Hepatocyte (in vitro differentiated cells): ENCODE measurements around the gene TNFRSF14. TPM values are rescaled to one million over a fixed set of nuclear protein-coding genes. Genes with fewer than 3 reads are reported as not detected.

Experiments used
- DNase-seq: peaks from one replicate; pipeline ENCODE4 v3.0.0-alpha.2; 2016; ENCODE audit warnings: low spot score
- H2AFZ ChIP-seq: fragments of 200-600 bp; sonication (generic); 2 replicates; pipeline ENCODE4 v1.6.0; 2016; ENCODE audit warnings: antibody characterized with exemption, mild to moderate bottlenecking
- H3K27ac ChIP-seq: fragments of 200-600 bp; sonication (generic); 2 replicates; pipeline ENCODE4 v1.5.1; 2016; ENCODE audit warnings: mild to moderate bottlenecking
- H3K27me3 ChIP-seq: fragments of 200-600 bp; sonication (generic); 2 replicates; pipeline ENCODE4 v1.6.1; 2016
- H3K36me3 ChIP-seq: fragments of 200-600 bp; sonication (generic); replicated peaks from 2 replicates; pipeline ENCODE4 v1.5.1; 2016; ENCODE audit warnings: low read depth; ENCODE audit not compliant: insufficient read depth
- H3K4me1 ChIP-seq: fragments of 200-600 bp; sonication (generic); 2 replicates; pipeline ENCODE4 v1.5.1; 2016; ENCODE audit warnings: mild to moderate bottlenecking, moderate library complexity; ENCODE audit not compliant: insufficient read depth
- H3K4me2 ChIP-seq: fragments of 200-600 bp; sonication (generic); 2 replicates; pipeline ENCODE4 v1.6.0; 2016
- H3K4me3 ChIP-seq: fragments of 200-600 bp; sonication (generic); 2 replicates; pipeline ENCODE4 v1.5.1; 2016; ENCODE audit warnings: mild to moderate bottlenecking
- H3K79me2 ChIP-seq: fragments of 200-600 bp; sonication (generic); 2 replicates; pipeline ENCODE4 v1.6.0; 2017; ENCODE audit warnings: mild to moderate bottlenecking
- H3K9me2 ChIP-seq: fragments of 200-600 bp; sonication (generic); replicated peaks from 2 replicates; pipeline ENCODE4 v1.6.0; 2017; ENCODE audit warnings: mild to moderate bottlenecking; ENCODE audit not compliant: insufficient read depth
- H3K9me3 ChIP-seq: fragments of 200-600 bp; sonication (generic); 2 replicates; pipeline ENCODE4 v1.5.1; 2016; ENCODE audit warnings: low read depth, mild to moderate bottlenecking
- H4K20me1 ChIP-seq: fragments of 200-600 bp; sonication (generic); 2 replicates; pipeline ENCODE4 v1.6.0; 2016; ENCODE audit warnings: mild to moderate bottlenecking; ENCODE audit not compliant: insufficient read depth, poor library complexity, severe bottlenecking
- EZH2 ChIP-seq: fragments of 200-600 bp; sonication (generic); IDR thresholded peaks from 2 replicates; pipeline ENCODE4 v1.6.1; 2016; ENCODE audit warnings: antibody characterized with exemption, mild to moderate bottlenecking, borderline replicate concordance
- EZH2phosphoT487 ChIP-seq: fragments of 200-600 bp; sonication (generic); IDR thresholded peaks from one replicate; pipeline ENCODE4 v1.6.1; 2018; ENCODE audit warnings: antibody characterized with exemption, mild to moderate bottlenecking, low read depth, moderate library complexity; ENCODE audit not compliant: unreplicated experiment, severe bottlenecking
- WGBS: methylation state at CpG from one replicate; pipeline ENCODE4 v1.1.6; 2016; ENCODE audit warnings: low lambda C conversion rate; ENCODE audit errors: missing lambda C conversion rate; 5-methylcytosine and 5-hydroxymethylcytosine counted together
- polyA plus RNA-seq: library from polyadenylated mRNA; unstranded; fragments of >200 nt; fragmentation: Nextera tagmentation; extraction: Ambion mirVana; gene quantifications from 2 replicates; pipeline ENCODE4 v1.2.1, GENCODE V29; 2016
- total RNA-seq: library from RNA; depleted of rRNA; stranded (reverse); fragments of >200 nt; gene quantifications from 2 replicates; pipeline ENCODE4 v1.2.3, GENCODE V29; 2014
- TF ChIP-seq, protein P1 (sequence below): fragments of 200-600 bp; sonication (generic); IDR thresholded peaks from 2 replicates; pipeline ENCODE4 v1.5.1; 2016; ENCODE audit warnings: antibody characterized with exemption, mild to moderate bottlenecking; ENCODE audit not compliant: poor library complexity

Gene TNFRSF14
- total and polyA plus RNA-seq, 2 experiments from 2014 or later: 5.3 to 6.1 TPM

DNA sequence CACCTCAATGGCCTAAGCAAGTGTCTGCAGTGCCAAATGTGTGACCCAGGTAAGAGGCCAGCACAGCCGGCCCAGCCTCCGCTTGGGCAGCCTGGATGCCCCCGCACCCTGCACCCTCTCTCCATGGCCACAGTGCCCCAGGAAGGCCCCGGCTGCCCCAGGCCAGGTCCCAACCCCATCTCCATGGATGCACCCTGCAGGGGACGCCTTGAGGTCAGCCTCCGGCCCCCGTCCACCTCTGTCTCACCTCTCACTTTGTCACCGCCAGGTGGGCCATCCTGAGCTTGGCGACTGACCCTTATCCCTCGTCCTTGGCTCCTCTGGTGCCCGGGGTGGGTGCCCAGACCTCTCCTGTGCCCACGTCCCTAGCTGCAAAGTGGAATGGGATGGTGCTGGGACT is 2.2 kb downstream of the TNFRSF14 start:
- Histone ChIP-seq H3K4me2 (no peak overlapping the region), H3K9me2 (no peaks in the 10 kb centered on the region), H4K20me1 (no peaks in the 10 kb centered on the region), H2AFZ (no peak overlapping the region), H3K4me1 (peaks cover 15% of the 10 kb centered on the region), H3K4me3 (no peak overlapping the region), H3K79me2 (no peaks in the 10 kb centered on the region), H3K27me3 (no peaks in the 10 kb centered on the region), H3K36me3 (no peaks in the 10 kb centered on the region), H3K27ac (no peak overlapping the region), H3K9me3 (no peaks in the 10 kb centered on the region)
- DNase-seq: no peak
- 94% methylated on average over 12 of the region's 12 CpGs for WGBS
- no peak for TF ChIP-seq EZH2phosphoT487
- no peak for TF ChIP-seq EZH2
- TF ChIP-seq, protein P1, sequence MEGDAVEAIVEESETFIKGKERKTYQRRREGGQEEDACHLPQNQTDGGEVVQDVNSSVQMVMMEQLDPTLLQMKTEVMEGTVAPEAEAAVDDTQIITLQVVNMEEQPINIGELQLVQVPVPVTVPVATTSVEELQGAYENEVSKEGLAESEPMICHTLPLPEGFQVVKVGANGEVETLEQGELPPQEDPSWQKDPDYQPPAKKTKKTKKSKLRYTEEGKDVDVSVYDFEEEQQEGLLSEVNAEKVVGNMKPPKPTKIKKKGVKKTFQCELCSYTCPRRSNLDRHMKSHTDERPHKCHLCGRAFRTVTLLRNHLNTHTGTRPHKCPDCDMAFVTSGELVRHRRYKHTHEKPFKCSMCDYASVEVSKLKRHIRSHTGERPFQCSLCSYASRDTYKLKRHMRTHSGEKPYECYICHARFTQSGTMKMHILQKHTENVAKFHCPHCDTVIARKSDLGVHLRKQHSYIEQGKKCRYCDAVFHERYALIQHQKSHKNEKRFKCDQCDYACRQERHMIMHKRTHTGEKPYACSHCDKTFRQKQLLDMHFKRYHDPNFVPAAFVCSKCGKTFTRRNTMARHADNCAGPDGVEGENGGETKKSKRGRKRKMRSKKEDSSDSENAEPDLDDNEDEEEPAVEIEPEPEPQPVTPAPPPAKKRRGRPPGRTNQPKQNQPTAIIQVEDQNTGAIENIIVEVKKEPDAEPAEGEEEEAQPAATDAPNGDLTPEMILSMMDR: no peak

DNA sequence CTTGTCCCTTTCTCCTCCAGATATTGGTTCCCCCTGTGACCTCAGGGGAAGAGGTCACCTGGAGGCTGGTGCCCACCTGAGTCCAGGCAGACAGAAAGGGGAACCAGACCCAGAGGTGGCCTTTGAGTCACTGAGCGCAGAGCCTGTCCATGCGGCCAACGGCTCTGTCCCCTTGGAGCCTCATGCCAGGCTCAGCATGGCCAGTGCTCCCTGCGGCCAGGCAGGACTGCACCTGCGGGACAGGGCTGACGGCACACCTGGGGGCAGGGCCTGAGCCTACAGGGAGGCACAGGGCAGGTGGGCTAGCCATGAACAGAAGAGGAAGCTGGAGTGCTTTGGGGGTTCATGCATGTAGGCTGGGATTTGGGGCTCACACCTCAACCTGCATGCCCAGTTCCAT is 2.7 kb downstream of the TNFRSF14 start:
- no peaks in the 10 kb centered on the region for H3K27me3 ChIP-seq
- H3K27ac ChIP-seq: no peak overlapping the region
- H3K4me2 ChIP-seq: no peak overlapping the region
- H3K9me3 ChIP-seq: no peaks in the 10 kb centered on the region
- H3K79me2 ChIP-seq: no peaks in the 10 kb centered on the region
- WGBS: 94% methylated on average over 6 of the region's 6 CpGs
- H4K20me1 ChIP-seq: no peaks in the 10 kb centered on the region
- H3K36me3 ChIP-seq: no peaks in the 10 kb centered on the region
- peaks cover 15% of the 10 kb centered on the region for H3K4me1 ChIP-seq
- TF ChIP-seq, protein P1: no peak
- TF ChIP-seq EZH2 (no peak), EZH2phosphoT487 (no peak)
- no peak for DNase-seq
- H2AFZ ChIP-seq: no peak overlapping the region
- no peak overlapping the region for H3K4me3 ChIP-seq
- H3K9me2 ChIP-seq: no peaks in the 10 kb centered on the region

DNA sequence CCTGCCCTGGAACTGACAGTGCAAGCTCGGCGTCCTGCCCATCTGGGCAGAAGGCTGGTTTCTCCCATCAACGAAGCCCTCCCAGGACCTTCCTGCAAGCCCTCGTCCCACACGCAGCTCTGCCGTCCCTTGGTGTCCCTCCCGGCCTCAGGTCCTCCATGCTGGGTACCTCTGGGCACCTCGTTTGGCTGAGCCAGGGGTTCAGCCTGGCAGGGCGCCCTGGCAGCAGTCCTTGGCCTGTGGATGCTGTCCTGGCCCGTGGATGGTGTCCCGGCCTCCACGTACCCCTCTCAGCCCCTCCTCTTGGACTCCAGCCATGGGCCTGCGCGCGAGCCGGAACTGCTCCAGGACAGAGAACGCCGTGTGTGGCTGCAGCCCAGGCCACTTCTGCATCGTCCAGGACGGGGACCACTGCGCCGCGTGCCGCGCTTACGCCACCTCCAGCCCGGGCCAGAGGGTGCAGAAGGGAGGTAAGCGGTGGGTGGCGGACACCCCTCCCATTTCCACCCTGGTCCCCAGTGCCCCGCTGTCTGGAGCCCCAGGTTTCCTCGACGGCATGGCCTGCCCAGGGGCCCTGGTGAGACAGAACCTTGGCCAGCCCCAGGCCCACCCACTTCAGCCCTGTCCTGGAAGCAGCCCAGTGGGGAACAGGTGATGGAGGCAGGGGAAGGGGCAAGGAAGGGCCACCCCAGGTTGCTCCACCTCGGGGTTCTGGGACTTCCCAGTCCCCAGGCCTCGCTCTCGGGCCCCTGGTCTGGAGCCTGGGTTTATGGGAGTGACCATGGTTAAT is 3.5 kb downstream of the TNFRSF14 start:
- H3K79me2 ChIP-seq: no peaks in the 10 kb centered on the region
- H3K27me3 ChIP-seq: no peaks in the 10 kb centered on the region
- WGBS: 90% methylated on average over 32 of the region's 35 CpGs
- no peaks in the 10 kb centered on the region for H3K36me3 ChIP-seq
- no peaks in the 10 kb centered on the region for H3K9me2 ChIP-seq
- no peaks in the 10 kb centered on the region for H3K9me3 ChIP-seq
- H3K4me3 ChIP-seq: no peak overlapping the region
- H4K20me1 ChIP-seq: no peaks in the 10 kb centered on the region
- DNase-seq: no peak
- no peak overlapping the region for H3K4me2 ChIP-seq
- no peak overlapping the region for H2AFZ ChIP-seq
- peaks cover 15% of the 10 kb centered on the region for H3K4me1 ChIP-seq
- TF ChIP-seq EZH2 (no peak), EZH2phosphoT487 (no peak)
- TF ChIP-seq, protein P1: no peak
- no peak overlapping the region for H3K27ac ChIP-seq
